ENCODE results near the gene FPGS.

DNA sequence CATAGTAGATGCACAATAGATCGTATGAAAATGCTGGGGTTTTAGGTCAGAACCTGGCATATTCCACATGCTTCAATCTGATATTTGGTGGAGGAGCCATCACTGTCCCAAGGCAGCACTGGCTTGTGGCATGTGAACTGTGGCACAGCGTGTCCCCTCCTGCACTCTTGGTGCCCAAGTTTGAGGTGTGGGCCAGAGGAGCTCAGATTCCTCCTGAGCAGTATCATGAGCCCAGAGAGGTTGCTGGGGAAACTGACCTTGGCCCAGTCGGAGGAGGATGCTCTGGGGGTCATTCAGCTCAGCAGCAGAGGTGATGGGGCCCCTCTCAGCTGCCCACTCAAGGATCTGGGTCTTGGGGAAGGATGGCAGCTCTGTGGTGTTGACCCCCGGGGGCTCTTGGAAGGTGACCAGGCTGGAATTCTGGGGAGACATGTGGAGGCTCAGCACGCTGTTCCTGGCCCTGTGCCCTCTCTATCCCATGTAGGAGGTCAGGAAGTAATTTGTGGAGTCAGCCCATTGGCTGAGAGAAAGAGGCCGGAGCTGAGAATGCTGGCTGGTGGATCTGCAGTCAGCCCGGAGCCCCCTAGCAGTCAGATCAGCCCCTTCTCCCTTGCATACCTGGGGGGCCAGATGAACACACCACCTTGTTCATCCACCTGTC, 23.7 kb downstream of the FPGS start:
- TF ChIP-seq, protein P1, sequence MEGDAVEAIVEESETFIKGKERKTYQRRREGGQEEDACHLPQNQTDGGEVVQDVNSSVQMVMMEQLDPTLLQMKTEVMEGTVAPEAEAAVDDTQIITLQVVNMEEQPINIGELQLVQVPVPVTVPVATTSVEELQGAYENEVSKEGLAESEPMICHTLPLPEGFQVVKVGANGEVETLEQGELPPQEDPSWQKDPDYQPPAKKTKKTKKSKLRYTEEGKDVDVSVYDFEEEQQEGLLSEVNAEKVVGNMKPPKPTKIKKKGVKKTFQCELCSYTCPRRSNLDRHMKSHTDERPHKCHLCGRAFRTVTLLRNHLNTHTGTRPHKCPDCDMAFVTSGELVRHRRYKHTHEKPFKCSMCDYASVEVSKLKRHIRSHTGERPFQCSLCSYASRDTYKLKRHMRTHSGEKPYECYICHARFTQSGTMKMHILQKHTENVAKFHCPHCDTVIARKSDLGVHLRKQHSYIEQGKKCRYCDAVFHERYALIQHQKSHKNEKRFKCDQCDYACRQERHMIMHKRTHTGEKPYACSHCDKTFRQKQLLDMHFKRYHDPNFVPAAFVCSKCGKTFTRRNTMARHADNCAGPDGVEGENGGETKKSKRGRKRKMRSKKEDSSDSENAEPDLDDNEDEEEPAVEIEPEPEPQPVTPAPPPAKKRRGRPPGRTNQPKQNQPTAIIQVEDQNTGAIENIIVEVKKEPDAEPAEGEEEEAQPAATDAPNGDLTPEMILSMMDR (IDR thresholded peaks at IDR 0.05): no peak
- TF ChIP-seq, protein P2, sequence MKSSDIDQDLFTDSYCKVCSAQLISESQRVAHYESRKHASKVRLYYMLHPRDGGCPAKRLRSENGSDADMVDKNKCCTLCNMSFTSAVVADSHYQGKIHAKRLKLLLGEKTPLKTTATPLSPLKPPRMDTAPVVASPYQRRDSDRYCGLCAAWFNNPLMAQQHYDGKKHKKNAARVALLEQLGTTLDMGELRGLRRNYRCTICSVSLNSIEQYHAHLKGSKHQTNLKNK (CRISPR knock-in tag; IDR thresholded peaks at IDR 0.05): no peak
- TF ChIP-seq, protein P3, sequence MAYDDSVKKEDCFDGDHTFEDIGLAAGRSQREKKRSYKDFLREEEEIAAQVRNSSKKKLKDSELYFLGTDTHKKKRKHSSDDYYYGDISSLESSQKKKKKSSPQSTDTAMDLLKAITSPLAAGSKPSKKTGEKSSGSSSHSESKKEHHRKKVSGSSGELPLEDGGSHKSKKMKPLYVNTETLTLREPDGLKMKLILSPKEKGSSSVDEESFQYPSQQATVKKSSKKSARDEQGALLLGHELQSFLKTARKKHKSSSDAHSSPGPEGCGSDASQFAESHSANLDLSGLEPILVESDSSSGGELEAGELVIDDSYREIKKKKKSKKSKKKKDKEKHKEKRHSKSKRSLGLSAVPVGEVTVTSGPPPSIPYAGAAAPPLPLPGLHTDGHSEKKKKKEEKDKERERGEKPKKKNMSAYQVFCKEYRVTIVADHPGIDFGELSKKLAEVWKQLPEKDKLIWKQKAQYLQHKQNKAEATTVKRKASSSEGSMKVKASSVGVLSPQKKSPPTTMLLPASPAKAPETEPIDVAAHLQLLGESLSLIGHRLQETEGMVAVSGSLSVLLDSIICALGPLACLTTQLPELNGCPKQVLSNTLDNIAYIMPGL (CRISPR knock-in tag; IDR thresholded peaks at IDR 0.05): no peak
- TF ChIP-seq NR1H2 (CRISPR knock-in tag; IDR thresholded peaks at IDR 0.05) (no peak), IRF2 (CRISPR knock-in tag; IDR thresholded peaks at IDR 0.05; ENCODE audit: borderline replicate concordance, low read depth) (no peak), RELA (CRISPR knock-in tag; IDR thresholded peaks at IDR 0.05; ENCODE audit: borderline replicate concordance) (no peak), ZNF416 (CRISPR knock-in tag; IDR thresholded peaks at IDR 0.05) (no peak)
- TF ChIP-seq, protein P4, sequence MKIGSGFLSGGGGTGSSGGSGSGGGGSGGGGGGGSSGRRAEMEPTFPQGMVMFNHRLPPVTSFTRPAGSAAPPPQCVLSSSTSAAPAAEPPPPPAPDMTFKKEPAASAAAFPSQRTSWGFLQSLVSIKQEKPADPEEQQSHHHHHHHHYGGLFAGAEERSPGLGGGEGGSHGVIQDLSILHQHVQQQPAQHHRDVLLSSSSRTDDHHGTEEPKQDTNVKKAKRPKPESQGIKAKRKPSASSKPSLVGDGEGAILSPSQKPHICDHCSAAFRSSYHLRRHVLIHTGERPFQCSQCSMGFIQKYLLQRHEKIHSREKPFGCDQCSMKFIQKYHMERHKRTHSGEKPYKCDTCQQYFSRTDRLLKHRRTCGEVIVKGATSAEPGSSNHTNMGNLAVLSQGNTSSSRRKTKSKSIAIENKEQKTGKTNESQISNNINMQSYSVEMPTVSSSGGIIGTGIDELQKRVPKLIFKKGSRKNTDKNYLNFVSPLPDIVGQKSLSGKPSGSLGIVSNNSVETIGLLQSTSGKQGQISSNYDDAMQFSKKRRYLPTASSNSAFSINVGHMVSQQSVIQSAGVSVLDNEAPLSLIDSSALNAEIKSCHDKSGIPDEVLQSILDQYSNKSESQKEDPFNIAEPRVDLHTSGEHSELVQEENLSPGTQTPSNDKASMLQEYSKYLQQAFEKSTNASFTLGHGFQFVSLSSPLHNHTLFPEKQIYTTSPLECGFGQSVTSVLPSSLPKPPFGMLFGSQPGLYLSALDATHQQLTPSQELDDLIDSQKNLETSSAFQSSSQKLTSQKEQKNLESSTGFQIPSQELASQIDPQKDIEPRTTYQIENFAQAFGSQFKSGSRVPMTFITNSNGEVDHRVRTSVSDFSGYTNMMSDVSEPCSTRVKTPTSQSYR (CRISPR knock-in tag; IDR thresholded peaks at IDR 0.05): no peak
- TF ChIP-seq, protein P5, sequence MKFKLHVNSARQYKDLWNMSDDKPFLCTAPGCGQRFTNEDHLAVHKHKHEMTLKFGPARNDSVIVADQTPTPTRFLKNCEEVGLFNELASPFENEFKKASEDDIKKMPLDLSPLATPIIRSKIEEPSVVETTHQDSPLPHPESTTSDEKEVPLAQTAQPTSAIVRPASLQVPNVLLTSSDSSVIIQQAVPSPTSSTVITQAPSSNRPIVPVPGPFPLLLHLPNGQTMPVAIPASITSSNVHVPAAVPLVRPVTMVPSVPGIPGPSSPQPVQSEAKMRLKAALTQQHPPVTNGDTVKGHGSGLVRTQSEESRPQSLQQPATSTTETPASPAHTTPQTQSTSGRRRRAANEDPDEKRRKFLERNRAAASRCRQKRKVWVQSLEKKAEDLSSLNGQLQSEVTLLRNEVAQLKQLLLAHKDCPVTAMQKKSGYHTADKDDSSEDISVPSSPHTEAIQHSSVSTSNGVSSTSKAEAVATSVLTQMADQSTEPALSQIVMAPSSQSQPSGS (CRISPR knock-in tag; IDR thresholded peaks at IDR 0.05; ENCODE audit: borderline replicate concordance, low read depth): no peak
- TF ChIP-seq, protein P6, sequence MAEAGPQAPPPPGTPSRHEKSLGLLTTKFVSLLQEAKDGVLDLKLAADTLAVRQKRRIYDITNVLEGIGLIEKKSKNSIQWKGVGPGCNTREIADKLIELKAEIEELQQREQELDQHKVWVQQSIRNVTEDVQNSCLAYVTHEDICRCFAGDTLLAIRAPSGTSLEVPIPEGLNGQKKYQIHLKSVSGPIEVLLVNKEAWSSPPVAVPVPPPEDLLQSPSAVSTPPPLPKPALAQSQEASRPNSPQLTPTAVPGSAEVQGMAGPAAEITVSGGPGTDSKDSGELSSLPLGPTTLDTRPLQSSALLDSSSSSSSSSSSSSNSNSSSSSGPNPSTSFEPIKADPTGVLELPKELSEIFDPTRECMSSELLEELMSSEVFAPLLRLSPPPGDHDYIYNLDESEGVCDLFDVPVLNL (CRISPR knock-in tag; IDR thresholded peaks at IDR 0.05; ENCODE audit: borderline replicate concordance, low read depth): no peak
- TF ChIP-seq, protein P7, sequence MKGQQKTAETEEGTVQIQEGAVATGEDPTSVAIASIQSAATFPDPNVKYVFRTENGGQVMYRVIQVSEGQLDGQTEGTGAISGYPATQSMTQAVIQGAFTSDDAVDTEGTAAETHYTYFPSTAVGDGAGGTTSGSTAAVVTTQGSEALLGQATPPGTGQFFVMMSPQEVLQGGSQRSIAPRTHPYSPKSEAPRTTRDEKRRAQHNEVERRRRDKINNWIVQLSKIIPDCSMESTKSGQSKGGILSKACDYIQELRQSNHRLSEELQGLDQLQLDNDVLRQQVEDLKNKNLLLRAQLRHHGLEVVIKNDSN (CRISPR knock-in tag; IDR thresholded peaks at IDR 0.05): no peak
- TF ChIP-seq, protein P8, sequence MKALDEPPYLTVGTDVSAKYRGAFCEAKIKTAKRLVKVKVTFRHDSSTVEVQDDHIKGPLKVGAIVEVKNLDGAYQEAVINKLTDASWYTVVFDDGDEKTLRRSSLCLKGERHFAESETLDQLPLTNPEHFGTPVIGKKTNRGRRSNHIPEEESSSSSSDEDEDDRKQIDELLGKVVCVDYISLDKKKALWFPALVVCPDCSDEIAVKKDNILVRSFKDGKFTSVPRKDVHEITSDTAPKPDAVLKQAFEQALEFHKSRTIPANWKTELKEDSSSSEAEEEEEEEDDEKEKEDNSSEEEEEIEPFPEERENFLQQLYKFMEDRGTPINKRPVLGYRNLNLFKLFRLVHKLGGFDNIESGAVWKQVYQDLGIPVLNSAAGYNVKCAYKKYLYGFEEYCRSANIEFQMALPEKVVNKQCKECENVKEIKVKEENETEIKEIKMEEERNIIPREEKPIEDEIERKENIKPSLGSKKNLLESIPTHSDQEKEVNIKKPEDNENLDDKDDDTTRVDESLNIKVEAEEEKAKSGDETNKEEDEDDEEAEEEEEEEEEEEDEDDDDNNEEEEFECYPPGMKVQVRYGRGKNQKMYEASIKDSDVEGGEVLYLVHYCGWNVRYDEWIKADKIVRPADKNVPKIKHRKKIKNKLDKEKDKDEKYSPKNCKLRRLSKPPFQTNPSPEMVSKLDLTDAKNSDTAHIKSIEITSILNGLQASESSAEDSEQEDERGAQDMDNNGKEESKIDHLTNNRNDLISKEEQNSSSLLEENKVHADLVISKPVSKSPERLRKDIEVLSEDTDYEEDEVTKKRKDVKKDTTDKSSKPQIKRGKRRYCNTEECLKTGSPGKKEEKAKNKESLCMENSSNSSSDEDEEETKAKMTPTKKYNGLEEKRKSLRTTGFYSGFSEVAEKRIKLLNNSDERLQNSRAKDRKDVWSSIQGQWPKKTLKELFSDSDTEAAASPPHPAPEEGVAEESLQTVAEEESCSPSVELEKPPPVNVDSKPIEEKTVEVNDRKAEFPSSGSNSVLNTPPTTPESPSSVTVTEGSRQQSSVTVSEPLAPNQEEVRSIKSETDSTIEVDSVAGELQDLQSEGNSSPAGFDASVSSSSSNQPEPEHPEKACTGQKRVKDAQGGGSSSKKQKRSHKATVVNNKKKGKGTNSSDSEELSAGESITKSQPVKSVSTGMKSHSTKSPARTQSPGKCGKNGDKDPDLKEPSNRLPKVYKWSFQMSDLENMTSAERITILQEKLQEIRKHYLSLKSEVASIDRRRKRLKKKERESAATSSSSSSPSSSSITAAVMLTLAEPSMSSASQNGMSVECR (CRISPR knock-in tag; IDR thresholded peaks at IDR 0.05; ENCODE audit: borderline replicate concordance): no peak

Measured in WTC11 (cell line).